ENCODE results near the gene CSAD. TPM values are rescaled to one million over a fixed set of nuclear protein-coding genes. Genes with fewer than 3 reads are reported as not detected.

CSAD gene
- total RNA-seq, 1 experiment from 2014 or later, result 11.5 TPM

DNA sequence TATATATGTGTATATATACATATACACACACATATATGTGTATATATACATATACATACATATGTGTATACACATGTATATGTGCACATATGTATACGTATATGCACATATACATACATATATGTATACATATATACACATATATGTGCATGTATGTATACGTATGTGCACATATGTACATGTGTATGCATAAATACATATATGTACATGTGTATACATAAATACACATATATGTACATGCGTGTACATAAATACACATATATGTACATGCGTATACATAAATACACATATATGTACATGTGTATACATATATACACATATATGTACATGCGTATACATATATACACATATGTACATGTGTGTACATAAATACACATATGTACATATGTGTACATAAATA lies 33.5 kb downstream of the CSAD start (continued):
- TF ChIP-seq, protein P1, sequence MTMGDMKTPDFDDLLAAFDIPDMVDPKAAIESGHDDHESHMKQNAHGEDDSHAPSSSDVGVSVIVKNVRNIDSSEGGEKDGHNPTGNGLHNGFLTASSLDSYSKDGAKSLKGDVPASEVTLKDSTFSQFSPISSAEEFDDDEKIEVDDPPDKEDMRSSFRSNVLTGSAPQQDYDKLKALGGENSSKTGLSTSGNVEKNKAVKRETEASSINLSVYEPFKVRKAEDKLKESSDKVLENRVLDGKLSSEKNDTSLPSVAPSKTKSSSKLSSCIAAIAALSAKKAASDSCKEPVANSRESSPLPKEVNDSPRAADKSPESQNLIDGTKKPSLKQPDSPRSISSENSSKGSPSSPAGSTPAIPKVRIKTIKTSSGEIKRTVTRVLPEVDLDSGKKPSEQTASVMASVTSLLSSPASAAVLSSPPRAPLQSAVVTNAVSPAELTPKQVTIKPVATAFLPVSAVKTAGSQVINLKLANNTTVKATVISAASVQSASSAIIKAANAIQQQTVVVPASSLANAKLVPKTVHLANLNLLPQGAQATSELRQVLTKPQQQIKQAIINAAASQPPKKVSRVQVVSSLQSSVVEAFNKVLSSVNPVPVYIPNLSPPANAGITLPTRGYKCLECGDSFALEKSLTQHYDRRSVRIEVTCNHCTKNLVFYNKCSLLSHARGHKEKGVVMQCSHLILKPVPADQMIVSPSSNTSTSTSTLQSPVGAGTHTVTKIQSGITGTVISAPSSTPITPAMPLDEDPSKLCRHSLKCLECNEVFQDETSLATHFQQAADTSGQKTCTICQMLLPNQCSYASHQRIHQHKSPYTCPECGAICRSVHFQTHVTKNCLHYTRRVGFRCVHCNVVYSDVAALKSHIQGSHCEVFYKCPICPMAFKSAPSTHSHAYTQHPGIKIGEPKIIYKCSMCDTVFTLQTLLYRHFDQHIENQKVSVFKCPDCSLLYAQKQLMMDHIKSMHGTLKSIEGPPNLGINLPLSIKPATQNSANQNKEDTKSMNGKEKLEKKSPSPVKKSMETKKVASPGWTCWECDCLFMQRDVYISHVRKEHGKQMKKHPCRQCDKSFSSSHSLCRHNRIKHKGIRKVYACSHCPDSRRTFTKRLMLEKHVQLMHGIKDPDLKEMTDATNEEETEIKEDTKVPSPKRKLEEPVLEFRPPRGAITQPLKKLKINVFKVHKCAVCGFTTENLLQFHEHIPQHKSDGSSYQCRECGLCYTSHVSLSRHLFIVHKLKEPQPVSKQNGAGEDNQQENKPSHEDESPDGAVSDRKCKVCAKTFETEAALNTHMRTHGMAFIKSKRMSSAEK (CRISPR knock-in tag; IDR thresholded peaks at IDR 0.05; ENCODE audit: borderline replicate concordance), result no peak
- TF ChIP-seq FOXK1 (CRISPR knock-in tag; IDR thresholded peaks at IDR 0.05), result no peak
- TF ChIP-seq ZNF263 (CRISPR knock-in tag; IDR thresholded peaks at IDR 0.05; ENCODE audit: low read depth), result no peak
- TF ChIP-seq, protein P2, sequence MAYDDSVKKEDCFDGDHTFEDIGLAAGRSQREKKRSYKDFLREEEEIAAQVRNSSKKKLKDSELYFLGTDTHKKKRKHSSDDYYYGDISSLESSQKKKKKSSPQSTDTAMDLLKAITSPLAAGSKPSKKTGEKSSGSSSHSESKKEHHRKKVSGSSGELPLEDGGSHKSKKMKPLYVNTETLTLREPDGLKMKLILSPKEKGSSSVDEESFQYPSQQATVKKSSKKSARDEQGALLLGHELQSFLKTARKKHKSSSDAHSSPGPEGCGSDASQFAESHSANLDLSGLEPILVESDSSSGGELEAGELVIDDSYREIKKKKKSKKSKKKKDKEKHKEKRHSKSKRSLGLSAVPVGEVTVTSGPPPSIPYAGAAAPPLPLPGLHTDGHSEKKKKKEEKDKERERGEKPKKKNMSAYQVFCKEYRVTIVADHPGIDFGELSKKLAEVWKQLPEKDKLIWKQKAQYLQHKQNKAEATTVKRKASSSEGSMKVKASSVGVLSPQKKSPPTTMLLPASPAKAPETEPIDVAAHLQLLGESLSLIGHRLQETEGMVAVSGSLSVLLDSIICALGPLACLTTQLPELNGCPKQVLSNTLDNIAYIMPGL (CRISPR knock-in tag; IDR thresholded peaks at IDR 0.05), result no peak
- TF ChIP-seq, protein P3, sequence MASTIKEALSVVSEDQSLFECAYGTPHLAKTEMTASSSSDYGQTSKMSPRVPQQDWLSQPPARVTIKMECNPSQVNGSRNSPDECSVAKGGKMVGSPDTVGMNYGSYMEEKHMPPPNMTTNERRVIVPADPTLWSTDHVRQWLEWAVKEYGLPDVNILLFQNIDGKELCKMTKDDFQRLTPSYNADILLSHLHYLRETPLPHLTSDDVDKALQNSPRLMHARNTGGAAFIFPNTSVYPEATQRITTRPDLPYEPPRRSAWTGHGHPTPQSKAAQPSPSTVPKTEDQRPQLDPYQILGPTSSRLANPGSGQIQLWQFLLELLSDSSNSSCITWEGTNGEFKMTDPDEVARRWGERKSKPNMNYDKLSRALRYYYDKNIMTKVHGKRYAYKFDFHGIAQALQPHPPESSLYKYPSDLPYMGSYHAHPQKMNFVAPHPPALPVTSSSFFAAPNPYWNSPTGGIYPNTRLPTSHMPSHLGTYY (CRISPR knock-in tag; IDR thresholded peaks at IDR 0.05), result no peak
- no peak for TF ChIP-seq RORB (CRISPR knock-in tag; IDR thresholded peaks at IDR 0.05)
- TF ChIP-seq, protein P4, sequence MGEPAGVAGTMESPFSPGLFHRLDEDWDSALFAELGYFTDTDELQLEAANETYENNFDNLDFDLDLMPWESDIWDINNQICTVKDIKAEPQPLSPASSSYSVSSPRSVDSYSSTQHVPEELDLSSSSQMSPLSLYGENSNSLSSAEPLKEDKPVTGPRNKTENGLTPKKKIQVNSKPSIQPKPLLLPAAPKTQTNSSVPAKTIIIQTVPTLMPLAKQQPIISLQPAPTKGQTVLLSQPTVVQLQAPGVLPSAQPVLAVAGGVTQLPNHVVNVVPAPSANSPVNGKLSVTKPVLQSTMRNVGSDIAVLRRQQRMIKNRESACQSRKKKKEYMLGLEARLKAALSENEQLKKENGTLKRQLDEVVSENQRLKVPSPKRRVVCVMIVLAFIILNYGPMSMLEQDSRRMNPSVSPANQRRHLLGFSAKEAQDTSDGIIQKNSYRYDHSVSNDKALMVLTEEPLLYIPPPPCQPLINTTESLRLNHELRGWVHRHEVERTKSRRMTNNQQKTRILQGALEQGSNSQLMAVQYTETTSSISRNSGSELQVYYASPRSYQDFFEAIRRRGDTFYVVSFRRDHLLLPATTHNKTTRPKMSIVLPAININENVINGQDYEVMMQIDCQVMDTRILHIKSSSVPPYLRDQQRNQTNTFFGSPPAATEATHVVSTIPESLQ (CRISPR knock-in tag; IDR thresholded peaks at IDR 0.05), result no peak

DNA sequence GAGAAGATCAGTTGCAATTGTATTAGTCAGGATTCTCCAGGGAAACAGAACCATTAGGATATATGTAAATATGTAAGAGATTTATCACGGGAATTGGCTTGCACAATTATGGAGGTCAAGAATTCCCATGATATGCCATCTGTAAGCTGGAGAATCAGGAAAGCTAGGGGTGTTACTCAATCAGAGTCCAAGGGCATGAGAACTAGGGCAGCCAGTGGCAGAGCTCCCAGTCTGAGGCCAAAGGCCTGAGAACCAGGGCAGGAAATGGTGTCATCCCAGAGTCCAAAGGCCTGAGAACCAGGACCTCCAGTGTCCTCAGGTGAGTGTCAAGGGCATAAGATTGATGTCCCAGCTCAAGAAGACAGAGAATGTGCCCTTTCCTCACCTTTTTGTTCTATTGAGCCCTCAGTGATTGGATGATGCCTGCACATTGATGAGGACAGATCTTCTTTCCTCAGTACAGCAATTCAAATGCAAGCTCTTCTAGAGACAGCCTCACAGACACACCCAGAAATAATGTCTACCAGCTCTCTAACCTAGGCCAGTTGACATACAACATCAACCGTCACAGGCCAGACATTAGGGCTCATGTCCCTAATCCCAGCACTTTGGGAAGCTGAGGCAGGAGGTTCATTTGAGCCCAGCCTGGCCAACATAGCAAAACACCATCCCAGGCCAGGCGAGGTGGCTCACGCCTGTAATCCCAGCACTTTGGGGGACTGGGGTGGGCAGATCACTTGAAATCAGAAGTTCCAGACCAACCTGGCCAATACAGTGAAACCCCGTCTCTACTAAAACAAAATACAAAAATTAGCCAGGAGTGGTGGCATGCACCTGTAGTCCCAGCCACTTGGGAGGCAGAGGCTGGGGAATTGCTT lies 35.1 kb downstream of the CSAD start:
- CTCF ChIA-PET, result interaction anchor here (2.0 to 3.1 kb wide), 2 partner anchors 14 to 80 kb away, joined by 8 to 10 read pairs; no protein-coding TSS in a partner anchor
- no peaks in the 10 kb centered on the region for H3K9me3 Mint-ChIP-seq
- H3K36me3 Mint-ChIP-seq, result no peaks in the 10 kb centered on the region
- peaks cover 15% of the 10 kb centered on the region for H3K27me3 Mint-ChIP-seq (ENCODE audit: low read depth)
- DNase-seq (ENCODE audit: low spot score), result no peak
- no peak overlapping the region for H3K4me3 Mint-ChIP-seq
- no peak for ATAC-seq
- H3K27ac Mint-ChIP-seq, result no peak overlapping the region
- POLR2A ChIA-PET, result no interaction called here
- peaks cover 3% of the 10 kb centered on the region; the same call in 1 of the 2 replicates for H3K4me1 Mint-ChIP-seq
- TF ChIP-seq NR2C2 (CRISPR knock-in tag; IDR thresholded peaks at IDR 0.05) (no peak), ELF4 (CRISPR knock-in tag; IDR thresholded peaks at IDR 0.05; ENCODE audit: low read depth) (no peak), CREM (CRISPR knock-in tag; IDR thresholded peaks at IDR 0.05) (no peak), ZNF416 (CRISPR knock-in tag; IDR thresholded peaks at IDR 0.05) (no peak), NFATC4 (CRISPR knock-in tag; IDR thresholded peaks at IDR 0.05) (no peak), ZNF219 (CRISPR knock-in tag; IDR thresholded peaks at IDR 0.05; ENCODE audit: borderline replicate concordance) (no peak), FOXP1 (CRISPR knock-in tag; IDR thresholded peaks at IDR 0.05; ENCODE audit: borderline replicate concordance) (no peak), MXD4 (CRISPR knock-in tag; IDR thresholded peaks at IDR 0.05; ENCODE audit: borderline replicate concordance) (no peak), EMX1 (CRISPR knock-in tag; IDR thresholded peaks at IDR 0.05) (no peak), ZNF396 (CRISPR knock-in tag; IDR thresholded peaks at IDR 0.05; ENCODE audit: borderline replicate concordance) (no peak), RELA (CRISPR knock-in tag; IDR thresholded peaks at IDR 0.05; ENCODE audit: borderline replicate concordance) (no peak), CREB1 (CRISPR knock-in tag; IDR thresholded peaks at IDR 0.05) (no peak), ZNF423 (CRISPR knock-in tag; IDR thresholded peaks at IDR 0.05) (no peak), PRRX2 (CRISPR knock-in tag; IDR thresholded peaks at IDR 0.05) (no peak)
- TF ChIP-seq, protein P5, sequence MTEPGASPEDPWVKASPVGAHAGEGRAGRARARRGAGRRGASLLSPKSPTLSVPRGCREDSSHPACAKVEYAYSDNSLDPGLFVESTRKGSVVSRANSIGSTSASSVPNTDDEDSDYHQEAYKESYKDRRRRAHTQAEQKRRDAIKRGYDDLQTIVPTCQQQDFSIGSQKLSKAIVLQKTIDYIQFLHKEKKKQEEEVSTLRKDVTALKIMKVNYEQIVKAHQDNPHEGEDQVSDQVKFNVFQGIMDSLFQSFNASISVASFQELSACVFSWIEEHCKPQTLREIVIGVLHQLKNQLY (CRISPR knock-in tag; IDR thresholded peaks at IDR 0.05), result no peak
- TF ChIP-seq, protein P6, sequence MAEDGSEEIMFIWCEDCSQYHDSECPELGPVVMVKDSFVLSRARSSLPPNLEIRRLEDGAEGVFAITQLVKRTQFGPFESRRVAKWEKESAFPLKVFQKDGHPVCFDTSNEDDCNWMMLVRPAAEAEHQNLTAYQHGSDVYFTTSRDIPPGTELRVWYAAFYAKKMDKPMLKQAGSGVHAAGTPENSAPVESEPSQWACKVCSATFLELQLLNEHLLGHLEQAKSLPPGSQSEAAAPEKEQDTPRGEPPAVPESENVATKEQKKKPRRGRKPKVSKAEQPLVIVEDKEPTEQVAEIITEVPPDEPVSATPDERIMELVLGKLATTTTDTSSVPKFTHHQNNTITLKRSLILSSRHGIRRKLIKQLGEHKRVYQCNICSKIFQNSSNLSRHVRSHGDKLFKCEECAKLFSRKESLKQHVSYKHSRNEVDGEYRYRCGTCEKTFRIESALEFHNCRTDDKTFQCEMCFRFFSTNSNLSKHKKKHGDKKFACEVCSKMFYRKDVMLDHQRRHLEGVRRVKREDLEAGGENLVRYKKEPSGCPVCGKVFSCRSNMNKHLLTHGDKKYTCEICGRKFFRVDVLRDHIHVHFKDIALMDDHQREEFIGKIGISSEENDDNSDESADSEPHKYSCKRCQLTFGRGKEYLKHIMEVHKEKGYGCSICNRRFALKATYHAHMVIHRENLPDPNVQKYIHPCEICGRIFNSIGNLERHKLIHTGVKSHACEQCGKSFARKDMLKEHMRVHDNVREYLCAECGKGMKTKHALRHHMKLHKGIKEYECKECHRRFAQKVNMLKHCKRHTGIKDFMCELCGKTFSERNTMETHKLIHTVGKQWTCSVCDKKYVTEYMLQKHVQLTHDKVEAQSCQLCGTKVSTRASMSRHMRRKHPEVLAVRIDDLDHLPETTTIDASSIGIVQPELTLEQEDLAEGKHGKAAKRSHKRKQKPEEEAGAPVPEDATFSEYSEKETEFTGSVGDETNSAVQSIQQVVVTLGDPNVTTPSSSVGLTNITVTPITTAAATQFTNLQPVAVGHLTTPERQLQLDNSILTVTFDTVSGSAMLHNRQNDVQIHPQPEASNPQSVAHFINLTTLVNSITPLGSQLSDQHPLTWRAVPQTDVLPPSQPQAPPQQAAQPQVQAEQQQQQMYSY (CRISPR knock-in tag; IDR thresholded peaks at IDR 0.05), result no peak

Data from WTC11 (cell line).